BE2C (cell line): Measurements from ENCODE around the gene CXorf49B. TPM values are rescaled to one million over a fixed set of nuclear protein-coding genes. Genes with fewer than 3 reads are reported as not detected.
"Not testable (repeated sequence)": the region's sequence is repeated elsewhere in the genome, so short reads cannot be mapped to it uniquely, and the experiment has no call there.

Experiments
- DNase-seq: peaks from one replicate; pipeline ENCODE4 v3.0.0-alpha.2; 2020
- H3K27me3 ChIP-seq: fragments of 250-450 bp; sonication (Bioruptor Pico); 2 replicates; pipeline ENCODE4 v1.5.1; 2020; ENCODE audit warnings: mild to moderate bottlenecking
- H3K36me3 ChIP-seq: fragments of 250-450 bp; sonication (Bioruptor Pico); 2 replicates; pipeline ENCODE4 v1.5.1; 2020; ENCODE audit warnings: mild to moderate bottlenecking
- H3K4me1 ChIP-seq: fragments of 250-450 bp; sonication (Bioruptor Pico); 2 replicates; pipeline ENCODE4 v1.5.1; 2020
- H3K4me3 ChIP-seq: 2 replicates; pipeline ENCODE4 v1.5.1; 2011; ENCODE audit warnings: low read depth, low read length
- H3K9me3 ChIP-seq: fragments of 250-450 bp; sonication (Bioruptor Pico); 2 replicates; pipeline ENCODE4 v1.5.1; 2020
- polyA plus RNA-seq: library from polyadenylated mRNA; unstranded; fragments of >200 nt; gene quantifications from one replicate; pipeline ENCODE4 v1.2.1, GENCODE V29; 2012; ENCODE audit warnings: low read depth, missing spikeins; ENCODE audit not compliant: insufficient read length, insufficient read depth

Gene CXorf49B
- not detected for polyA plus RNA-seq

- not testable (repeated sequence) for H3K4me1 ChIP-seq, H3K36me3 ChIP-seq, H3K4me3 ChIP-seq, H3K9me3 ChIP-seq, H3K27me3 ChIP-seq, DNase-seq
Observed at GRCh38 chrX:71763049-71763448, at the start of gene CXorf49B. CXorf49B (plus strand) TSS chrX:71763349; CDS start chrX:71763424, 75 bp downstream.

- H3K4me3 ChIP-seq, H3K9me3 ChIP-seq, H3K27me3 ChIP-seq, H3K4me1 ChIP-seq, H3K36me3 ChIP-seq, DNase-seq: not testable (repeated sequence)
Observed at GRCh38 chrX:71714064-71714463, 49.1 kb upstream of the CXorf49B start.

- not testable (repeated sequence) for H3K27me3 ChIP-seq, H3K4me1 ChIP-seq, H3K4me3 ChIP-seq, H3K36me3 ChIP-seq, DNase-seq, H3K9me3 ChIP-seq
Observed at GRCh38 chrX:71715551-71715950, 47.6 kb upstream of the CXorf49B start.

GRCh38 chrX:71716323-71716722 lies 46.8 kb upstream of the CXorf49B start:
- H3K9me3 ChIP-seq, result not testable (repeated sequence)

DNA sequence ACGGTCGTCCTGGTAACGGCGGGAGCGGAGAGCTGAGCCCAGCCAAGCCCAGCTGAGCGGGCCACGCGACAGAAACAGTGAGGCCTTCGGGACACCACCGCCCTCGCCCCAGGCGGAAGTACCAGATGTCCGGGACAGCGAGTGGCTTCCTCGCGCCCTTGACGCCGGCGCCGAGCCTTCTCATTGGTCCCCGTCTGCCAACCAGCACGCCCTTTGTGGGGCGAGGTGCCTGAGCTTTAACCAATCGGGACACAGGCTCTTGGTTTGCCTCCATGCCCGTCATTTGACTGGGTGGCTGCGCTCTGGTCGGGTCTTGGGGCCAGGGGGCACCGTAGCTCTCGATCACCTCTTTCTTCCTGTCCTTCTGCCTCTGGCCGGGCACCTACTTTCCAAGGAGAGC lies 45.0 kb upstream of the CXorf49B start, which contains the start of gene CXorf49:
Gene CXorf49, minus strand, starts transcription at position 101 of the 400 bp plus-strand sequence. CDS start 134 bp downstream, outside the sequence.
- not testable (repeated sequence) for H3K4me3 ChIP-seq, H3K4me1 ChIP-seq, DNase-seq, H3K9me3 ChIP-seq, H3K27me3 ChIP-seq, H3K36me3 ChIP-seq

More at GRCh38 chrX:71716323-71716722, 46.8 kb upstream of the CXorf49B start:
- not testable (repeated sequence) for H3K27me3 ChIP-seq, H3K36me3 ChIP-seq, DNase-seq, H3K4me3 ChIP-seq, H3K4me1 ChIP-seq

DNA sequence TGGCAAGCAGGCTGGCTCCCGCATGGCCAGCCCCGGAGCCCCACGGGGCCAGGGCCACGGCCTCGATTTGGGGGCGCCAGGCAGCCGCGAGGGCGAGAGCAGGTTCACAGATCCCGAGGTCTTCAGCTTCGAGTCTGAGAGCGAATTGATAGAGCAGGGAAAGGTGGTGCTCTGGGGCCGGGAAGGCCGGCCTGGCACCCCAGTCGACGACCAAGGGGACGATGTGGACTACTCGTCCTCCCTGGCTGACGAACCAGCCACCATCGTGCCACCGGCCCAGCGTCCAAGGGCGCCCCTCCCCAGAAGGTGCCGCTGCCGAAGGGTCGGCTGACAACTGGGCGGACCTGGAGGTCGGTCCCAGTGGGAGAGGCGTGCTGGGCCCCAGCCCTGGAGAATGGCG lies 44.0 kb upstream of the CXorf49B start:
- H3K27me3 ChIP-seq, H3K36me3 ChIP-seq, H3K9me3 ChIP-seq, H3K4me1 ChIP-seq, DNase-seq, H3K4me3 ChIP-seq: not testable (repeated sequence)

DNA sequence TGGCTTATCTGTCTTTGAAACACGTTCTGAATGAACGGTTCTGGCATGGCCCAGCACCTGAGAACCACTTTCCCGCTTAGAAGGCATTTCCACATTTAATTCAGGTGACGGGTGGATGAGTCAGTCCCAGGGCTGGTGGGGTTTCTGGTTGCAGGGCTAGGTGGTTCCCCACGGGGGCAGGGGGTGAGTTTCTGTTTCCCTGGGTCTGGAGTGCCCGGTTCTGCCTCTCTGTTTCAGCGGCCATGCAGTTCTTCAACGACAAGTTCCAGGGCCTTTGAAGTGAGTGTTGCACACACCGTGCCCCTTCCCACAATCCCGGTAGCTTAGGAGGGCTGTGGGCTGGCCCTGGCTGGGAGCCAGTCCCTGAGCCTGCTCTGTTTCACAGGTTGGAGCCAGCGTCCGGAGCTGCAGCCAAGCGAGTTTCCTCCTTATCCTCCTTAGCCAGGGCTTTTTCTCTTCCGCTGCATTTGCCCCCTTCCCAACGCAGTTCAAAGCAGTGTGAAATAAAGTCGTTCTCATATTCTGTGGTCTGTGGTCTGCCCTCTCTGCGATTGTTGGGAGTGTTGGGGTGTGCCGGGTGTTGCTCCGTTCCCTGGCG lies 42.8 kb upstream of the CXorf49B start:
- H3K36me3 ChIP-seq, H3K4me1 ChIP-seq, H3K27me3 ChIP-seq, DNase-seq, H3K4me3 ChIP-seq, H3K9me3 ChIP-seq: not testable (repeated sequence)

DNA sequence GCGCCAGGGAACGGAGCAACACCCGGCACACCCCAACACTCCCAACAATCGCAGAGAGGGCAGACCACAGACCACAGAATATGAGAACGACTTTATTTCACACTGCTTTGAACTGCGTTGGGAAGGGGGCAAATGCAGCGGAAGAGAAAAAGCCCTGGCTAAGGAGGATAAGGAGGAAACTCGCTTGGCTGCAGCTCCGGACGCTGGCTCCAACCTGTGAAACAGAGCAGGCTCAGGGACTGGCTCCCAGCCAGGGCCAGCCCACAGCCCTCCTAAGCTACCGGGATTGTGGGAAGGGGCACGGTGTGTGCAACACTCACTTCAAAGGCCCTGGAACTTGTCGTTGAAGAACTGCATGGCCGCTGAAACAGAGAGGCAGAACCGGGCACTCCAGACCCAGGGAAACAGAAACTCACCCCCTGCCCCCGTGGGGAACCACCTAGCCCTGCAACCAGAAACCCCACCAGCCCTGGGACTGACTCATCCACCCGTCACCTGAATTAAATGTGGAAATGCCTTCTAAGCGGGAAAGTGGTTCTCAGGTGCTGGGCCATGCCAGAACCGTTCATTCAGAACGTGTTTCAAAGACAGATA lies 2.4 kb upstream of the CXorf49B start:
- not testable (repeated sequence) for H3K4me1 ChIP-seq, H3K36me3 ChIP-seq, H3K27me3 ChIP-seq, H3K4me3 ChIP-seq, DNase-seq, H3K9me3 ChIP-seq

GRCh38 chrX:71764832-71765231 lies 1.7 kb downstream of the CXorf49B start:
- not testable (repeated sequence) for H3K4me3 ChIP-seq, H3K27me3 ChIP-seq, DNase-seq, H3K9me3 ChIP-seq, H3K4me1 ChIP-seq, H3K36me3 ChIP-seq

GRCh38 chrX:71765613-71766012 lies 2.5 kb downstream of the CXorf49B start:
- H3K9me3 ChIP-seq, H3K36me3 ChIP-seq, H3K4me3 ChIP-seq, H3K27me3 ChIP-seq, DNase-seq, H3K4me1 ChIP-seq: not testable (repeated sequence)

DNA sequence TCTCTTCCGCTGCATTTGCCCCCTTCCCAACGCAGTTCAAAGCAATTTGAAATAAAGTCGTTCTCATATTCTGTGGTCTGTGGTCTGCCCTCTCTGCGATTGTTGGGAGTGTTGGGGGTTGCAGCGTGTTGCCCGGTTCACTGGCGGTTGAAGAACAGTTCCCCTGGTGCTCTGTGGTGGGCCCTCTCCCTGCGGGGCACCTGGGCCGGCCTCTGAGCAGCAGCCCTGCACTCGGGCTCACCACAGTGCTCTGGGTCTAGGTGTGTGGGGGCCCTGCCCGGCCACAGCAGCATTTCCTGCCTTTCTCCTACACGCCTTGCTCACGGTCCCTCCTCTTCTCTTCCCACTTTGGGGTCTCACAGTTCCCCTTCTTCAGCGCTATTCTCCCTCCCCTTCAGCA lies 4.0 kb downstream of the CXorf49B start:
- not testable (repeated sequence) for H3K27me3 ChIP-seq, H3K9me3 ChIP-seq, DNase-seq, H3K4me1 ChIP-seq, H3K4me3 ChIP-seq, H3K36me3 ChIP-seq

GRCh38 chrX:71778322-71778721 lies 15.2 kb downstream of the CXorf49B start:
- not testable (repeated sequence) for H3K4me1 ChIP-seq, DNase-seq

DNA sequence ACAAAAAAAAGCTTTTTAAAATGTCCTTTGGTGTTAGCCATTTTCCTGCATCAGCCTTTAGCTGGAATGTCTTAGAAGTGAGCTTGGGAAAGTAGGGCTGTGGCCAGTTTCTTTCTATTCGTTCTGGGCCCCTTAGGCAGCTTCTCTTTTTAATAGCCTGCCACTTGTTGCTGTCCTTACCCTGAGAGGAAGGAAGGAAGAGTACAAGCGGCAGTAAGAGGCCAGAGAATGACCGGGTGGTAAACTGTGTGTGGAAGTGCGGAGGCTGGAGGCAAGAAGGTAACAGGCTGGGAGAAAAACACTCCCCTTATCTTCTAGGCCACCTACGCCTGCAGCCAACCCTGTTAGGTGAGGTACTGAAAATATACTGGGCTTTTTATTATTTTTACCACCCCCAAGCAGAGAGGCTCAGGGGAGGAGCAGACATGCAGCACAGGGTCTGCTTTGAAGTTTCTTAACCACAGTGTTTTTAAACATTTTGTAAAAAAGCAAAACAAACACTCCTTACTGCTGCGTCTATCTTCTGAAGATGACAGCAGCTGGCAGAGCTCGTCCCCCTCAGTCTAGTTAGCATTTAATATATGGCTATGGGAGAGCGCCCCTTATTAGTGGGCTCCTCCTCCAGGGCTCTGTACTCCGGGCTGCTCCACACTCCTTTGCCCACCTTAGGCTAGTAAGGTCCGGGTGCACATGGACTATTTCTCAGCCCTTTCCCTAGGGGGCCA lies 19.2 kb downstream of the CXorf49B start:
- not testable (repeated sequence) for H3K4me1 ChIP-seq, H3K9me3 ChIP-seq, H3K27me3 ChIP-seq, H3K4me3 ChIP-seq, H3K36me3 ChIP-seq, DNase-seq

More at GRCh38 chrX:71778322-71778721, 15.2 kb downstream of the CXorf49B start:
- not testable (repeated sequence) for H3K4me3 ChIP-seq, H3K27me3 ChIP-seq, H3K9me3 ChIP-seq, H3K36me3 ChIP-seq

DNA sequence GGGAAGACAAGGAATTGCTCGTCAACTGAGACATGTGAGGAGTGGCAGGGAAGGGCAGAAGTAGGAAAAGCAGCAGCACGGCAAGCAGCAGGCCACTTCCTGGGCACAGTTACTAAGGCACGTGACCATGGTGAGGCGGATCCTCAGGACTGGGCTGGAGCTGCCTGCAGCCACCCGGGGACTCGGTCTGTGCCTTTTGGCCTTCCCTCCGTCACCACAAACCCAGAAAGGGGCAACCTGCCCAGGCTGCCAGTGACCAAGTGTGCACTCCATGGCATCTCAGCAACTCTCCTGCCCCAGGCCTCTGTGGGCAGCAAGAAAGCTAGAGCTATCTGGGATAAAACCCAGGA lies 19.8 kb downstream of the CXorf49B start:
- not testable (repeated sequence) for H3K4me1 ChIP-seq, H3K27me3 ChIP-seq, H3K9me3 ChIP-seq, DNase-seq, H3K36me3 ChIP-seq, H3K4me3 ChIP-seq

DNA sequence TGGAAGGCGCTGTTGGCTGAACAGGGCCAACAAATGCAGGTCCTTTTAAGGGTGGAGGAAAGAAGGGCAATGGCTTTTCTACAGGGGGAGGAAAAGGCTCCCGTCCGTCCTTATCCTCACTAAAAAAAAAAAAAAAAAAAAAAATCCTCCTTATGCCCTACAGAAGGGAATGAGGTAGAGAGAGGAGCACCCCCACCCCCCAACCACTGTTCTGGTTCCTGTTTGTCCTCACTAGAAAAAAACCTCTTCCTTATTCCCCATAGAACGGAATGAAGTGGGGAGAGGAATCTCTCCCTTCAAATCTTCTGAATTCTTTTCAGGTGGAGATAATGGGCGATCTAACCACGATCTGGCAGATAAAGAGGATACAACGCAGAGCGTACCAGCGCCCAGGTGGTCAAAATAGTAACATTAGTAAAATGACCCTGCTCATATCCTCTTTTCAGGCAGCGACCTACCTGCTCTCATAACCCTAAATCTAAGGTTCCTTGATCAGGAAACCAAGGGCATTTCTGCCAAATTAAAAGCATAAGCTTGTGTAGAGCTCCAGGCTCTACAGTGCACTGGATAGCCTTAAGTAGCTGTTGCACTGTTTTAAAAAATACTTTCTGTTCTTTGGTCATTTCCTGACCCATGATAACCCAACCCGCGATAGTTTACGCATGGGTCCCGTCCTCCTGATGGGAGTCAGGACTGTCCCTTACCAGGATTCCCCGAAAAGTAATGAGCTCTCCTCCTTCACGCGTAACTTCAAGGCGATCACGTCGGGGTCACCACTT lies 20.6 kb downstream of the CXorf49B start:
- not testable (repeated sequence) for H3K36me3 ChIP-seq, H3K9me3 ChIP-seq, H3K4me1 ChIP-seq, H3K27me3 ChIP-seq, H3K4me3 ChIP-seq, DNase-seq
